GM12878 (cell line): ENCODE results near the gene IL22RA2. TPM values are rescaled to one million over a fixed set of nuclear protein-coding genes. Genes with fewer than 3 reads are reported as not detected.

Experiments used
- ATAC-seq: fragments of 200-7000 bp; cut with Tn5 transposase; 3 replicates; pipeline ENCODE4 v1.9.1; 2020; ENCODE audit warnings: mild to moderate bottlenecking, moderate library complexity
- BruUV-seq: library from RNA; stranded (reverse); fragments of 400-500 nt; replicated peaks from 2 replicates; lab custom pipeline; 2021; lab: Mats Ljungman, UMichigan
- CTCF ChIA-PET: fragments of 300-600 bp; sonication (Branson Sonifier 250); formaldehyde crosslinking; extraction: SDS; loops from one replicate; lab custom pipeline; 2021; ENCODE audit warnings: inconsistent platforms; lab: Yijun Ruan, JAX
- POLR2A ChIA-PET: fragments of 350-600 bp; formaldehyde crosslinking; extraction: SDS; loops from one replicate; lab custom pipeline; 2021; ENCODE audit warnings: inconsistent platforms; lab: Charles Lee
- RAD21 ChIA-PET: fragments of 300-600 bp; sonication (Branson Sonifier 250); formaldehyde crosslinking; loops from one replicate; lab custom pipeline; 2023; ENCODE audit warnings: antibody characterized with exemption; ENCODE audit not compliant: unreplicated experiment; lab: Charles Lee
- SMC1A ChIA-PET: fragments of 300-600 bp; sonication (Branson Sonifier 250); formaldehyde crosslinking; loops from one replicate; lab custom pipeline; 2023; ENCODE audit not compliant: unreplicated experiment, uncharacterized antibody; lab: Charles Lee
- DNase-seq: peaks from one replicate; pipeline ENCODE4 v3.0.0-alpha.2; 2011; ENCODE audit warnings: low read depth, low spot score
- FAIRE-seq: peaks from 3 replicates; lab custom pipeline; 2011; peaks lifted over from hg19 to GRCh38; lab: Jason Lieb, UNC
- H2AFZ ChIP-seq: 2 replicates; pipeline ENCODE4 v1.6.0; 2011; ENCODE audit warnings: low read depth, low read length, control low read depth; ENCODE audit not compliant: control insufficient read depth
- H3K27ac ChIP-seq: 2 replicates; pipeline ENCODE4 v1.5.1; 2011; ENCODE audit warnings: control low read depth; ENCODE audit not compliant: control insufficient read depth, insufficient read depth
- H3K27me3 ChIP-seq, 2 experiments: replicated peaks in 1 of 2; 2 replicates each; pipeline versions ENCODE4 v1.6.0 to v1.6.1; 2011; ENCODE audit warnings: low read length in 1 of 2; ENCODE audit not compliant: control insufficient read depth in 2 of 2, insufficient read depth in 2 of 2
- H3K36me3 ChIP-seq, 2 experiments: 2 replicates each; pipeline ENCODE4 v1.5.1; 2011; ENCODE audit warnings: low read length in 1 of 2; ENCODE audit not compliant: control insufficient read depth in 2 of 2, insufficient read depth in 2 of 2
- H3K4me1 ChIP-seq: 2 replicates; pipeline ENCODE4 v1.6.1; 2011; ENCODE audit warnings: mild to moderate bottlenecking, low read length, moderate library complexity, mixed read lengths; ENCODE audit not compliant: control insufficient read depth, insufficient read depth
- H3K4me2 ChIP-seq: 2 replicates; pipeline ENCODE4 v1.6.0; 2011; ENCODE audit warnings: control low read depth; ENCODE audit not compliant: control insufficient read depth, insufficient read depth
- H3K4me3 ChIP-seq: fragments of 200-600 bp; sonication (generic); 2 replicates; pipeline ENCODE4 v1.5.1; 2016
- H3K79me2 ChIP-seq: 2 replicates; pipeline ENCODE4 v1.6.0; 2011; ENCODE audit warnings: low read length; ENCODE audit not compliant: control insufficient read depth, insufficient read depth
- H3K9ac ChIP-seq: 2 replicates; pipeline ENCODE4 v1.8.0; 2011; ENCODE audit warnings: low read length, control low read depth, mixed read lengths; ENCODE audit not compliant: control insufficient read depth, insufficient read depth
- H3K9me3 ChIP-seq: replicated peaks from 3 replicates; pipeline ENCODE4 v1.5.1; 2011; ENCODE audit warnings: mild to moderate bottlenecking, low read length; ENCODE audit not compliant: control insufficient read depth, insufficient read depth
- H4K20me1 ChIP-seq: 2 replicates; pipeline ENCODE4 v1.6.0; 2011; ENCODE audit not compliant: control insufficient read depth, insufficient read depth
- GABPA ChIP-seq: IDR thresholded peaks from 2 replicates; pipeline ENCODE4 v1.6.1; 2014; ENCODE audit warnings: antibody characterized with exemption, low read depth, mild to moderate bottlenecking, inconsistent platforms
- MTA2 ChIP-seq: fragments of 450-650 bp; IDR thresholded peaks from 2 replicates; pipeline ENCODE4 v1.6.1; 2016; ENCODE audit warnings: low read depth, mild to moderate bottlenecking, moderate library complexity
- NR2C2 ChIP-seq: IDR thresholded peaks from 2 replicates; pipeline ENCODE4 v1.6.1; 2011; ENCODE audit warnings: borderline replicate concordance, low read depth; ENCODE audit not compliant: control insufficient read depth, insufficient read length
- NR2F1 ChIP-seq: fragments of 450-650 bp; conservative IDR thresholded peaks from 2 replicates; pipeline ENCODE4 v1.6.1; 2017; ENCODE audit warnings: mild to moderate bottlenecking
- POLR2A ChIP-seq: IDR thresholded peaks from 2 replicates; pipeline ENCODE4 v1.6.1; 2011; ENCODE audit warnings: low read depth, mild to moderate bottlenecking, low read length
- RAD51 ChIP-seq: fragments of 450-650 bp; IDR thresholded peaks from 2 replicates; pipeline ENCODE4 v1.6.1; 2016; ENCODE audit warnings: moderate library complexity, mild to moderate bottlenecking, inconsistent platforms
- TARDBP ChIP-seq: IDR thresholded peaks from 2 replicates; pipeline ENCODE4 v1.6.1; 2016; ENCODE audit warnings: borderline replicate concordance
- ZNF24 ChIP-seq: fragments of 450-650 bp; IDR thresholded peaks from 2 replicates; pipeline ENCODE4 v1.6.1; 2017; ENCODE audit warnings: antibody characterized with exemption, mild to moderate bottlenecking
- ZSCAN29 ChIP-seq: fragments of 450-650 bp; IDR thresholded peaks from 2 replicates; pipeline ENCODE4 v1.6.1; 2017; ENCODE audit warnings: mild to moderate bottlenecking, moderate library complexity
- WGBS: methylation state at CpG from one replicate; pipeline ENCODE4 v1.1.6; 2016; ENCODE audit warnings: low lambda C conversion rate; ENCODE audit not compliant: insufficient replicate concordance, insufficient coverage; ENCODE audit errors: missing lambda C conversion rate; 5-methylcytosine and 5-hydroxymethylcytosine counted together
- in situ Hi-C: fragments of 300-500 bp; cut with MboI; formaldehyde crosslinking; loops from 9 replicates; pipeline ENCODE4 v1.14.3; 2018; ENCODE audit warnings: mixed read lengths
- intact Hi-C: fragments of 100-400 bp; cut with micrococcal nuclease; formaldehyde crosslinking; loops from one replicate; pipeline ENCODE4 v1.14.2; 2022; ENCODE audit not compliant: unreplicated experiment
- polyA plus RNA-seq, 11 experiments: library from polyadenylated mRNA; depleted of rRNA in 4 of 11; unstranded in 6 of 11; stranded (reverse) in 5 of 11; fragments of >200 nt; fragmentation: Nextera tagmentation in 4 of 11; fragmentation: Illumina TruSeq in 1 of 11; extraction: Ambion mirVana in 4 of 11; extraction: Trizol in 1 of 11; gene quantifications; 1 replicate in 1 of 11; 2 replicates in 10 of 11; pipeline versions ENCODE4 v1.2.1 to v1.2.3, GENCODE V29; 2011 to 2016; ENCODE audit warnings: inconsistent platforms in 2 of 11, missing spikeins in 2 of 11, low read depth in 1 of 11
- total RNA-seq, 4 experiments: library from RNA; depleted of rRNA in 3 of 4; stranded (reverse); fragments of >200 nt in 3 of 4; fragmentation: Illumina TruSeq in 1 of 4; extraction: Trizol in 1 of 4; gene quantifications; 2 replicates each; pipeline versions ENCODE4 v1.2.1 to v1.2.3, GENCODE V29; 2013 to 2021
- TF ChIP-seq, protein P1 (sequence below): IDR thresholded peaks from 2 replicates; pipeline ENCODE4 v1.6.1; 2012; ENCODE audit warnings: low read length, inconsistent platforms
- TF ChIP-seq, protein P2 (sequence below): IDR thresholded peaks from 2 replicates; pipeline ENCODE4 v1.6.1; 2011; ENCODE audit warnings: low read depth, mild to moderate bottlenecking, low read length, moderate library complexity, borderline replicate concordance; ENCODE audit errors: extremely low read depth
- TF ChIP-seq, protein P3 (sequence below): IDR thresholded peaks from 2 replicates; pipeline ENCODE4 v1.6.1; 2011; ENCODE audit warnings: mild to moderate bottlenecking, low read depth, low read length, moderate library complexity; ENCODE audit not compliant: insufficient replicate concordance
- TF ChIP-seq, protein P4 (sequence below): fragments of 450-650 bp; IDR thresholded peaks from 2 replicates; pipeline ENCODE4 v1.6.1; 2017; ENCODE audit warnings: low read depth, mild to moderate bottlenecking, moderate library complexity
- TF ChIP-seq, protein P5 (sequence below): fragments of 450-650 bp; formaldehyde crosslinking; IDR thresholded peaks from 2 replicates; pipeline ENCODE4 v1.4.0; 2020; ENCODE audit warnings: mild to moderate bottlenecking, moderate library complexity

IL22RA2 gene
- total and polyA plus RNA-seq, 10 of the 15 experiments (the other 5 are each of a cell fraction or from before 2014, with no cell fraction given) = 0.05 to 0.22 (median 0.09) TPM; not detected in 3

DNA sequence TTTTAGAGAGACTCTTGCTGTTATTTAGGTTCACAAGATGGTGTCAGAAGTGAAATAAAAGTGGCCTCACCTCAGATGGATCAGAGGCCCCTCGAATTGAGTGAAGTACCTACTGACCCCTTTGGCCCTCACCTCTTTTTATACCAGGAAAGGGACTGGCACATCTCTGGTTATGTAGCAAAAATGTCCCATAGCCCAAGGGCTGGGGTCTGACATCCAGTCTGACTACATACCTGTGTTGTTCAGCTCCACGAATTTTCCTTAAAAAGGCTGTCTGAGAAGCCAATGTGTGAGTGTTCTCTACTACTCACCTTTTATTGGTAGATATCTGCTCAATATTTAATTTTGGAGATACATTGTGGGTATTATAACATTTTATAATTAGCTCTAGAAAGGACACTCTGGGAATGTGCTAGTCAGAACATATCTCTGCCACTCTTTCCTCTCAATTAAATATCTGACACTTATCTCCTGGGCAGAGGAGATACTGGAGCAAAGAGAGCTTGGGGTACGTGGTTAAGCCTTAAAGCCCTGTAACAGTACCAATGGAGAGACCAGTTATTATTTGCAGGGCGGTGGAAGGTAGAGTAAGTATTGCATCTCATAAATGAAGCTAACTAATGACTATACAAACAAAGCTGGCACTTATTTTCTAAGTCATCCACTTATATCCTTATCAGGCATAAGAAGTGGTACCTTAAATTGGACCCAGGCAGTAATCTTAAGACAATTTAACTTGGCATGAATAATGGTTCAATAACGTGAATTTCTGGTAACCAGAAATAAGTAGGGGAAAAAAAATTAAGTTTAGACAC lies 20.0 kb upstream of the IL22RA2 start (continued):
- TF ChIP-seq NR2C2 (no peak), ZSCAN29 (no peak), TARDBP (no peak), MTA2 (no peak), ZNF24 (no peak)

DNA sequence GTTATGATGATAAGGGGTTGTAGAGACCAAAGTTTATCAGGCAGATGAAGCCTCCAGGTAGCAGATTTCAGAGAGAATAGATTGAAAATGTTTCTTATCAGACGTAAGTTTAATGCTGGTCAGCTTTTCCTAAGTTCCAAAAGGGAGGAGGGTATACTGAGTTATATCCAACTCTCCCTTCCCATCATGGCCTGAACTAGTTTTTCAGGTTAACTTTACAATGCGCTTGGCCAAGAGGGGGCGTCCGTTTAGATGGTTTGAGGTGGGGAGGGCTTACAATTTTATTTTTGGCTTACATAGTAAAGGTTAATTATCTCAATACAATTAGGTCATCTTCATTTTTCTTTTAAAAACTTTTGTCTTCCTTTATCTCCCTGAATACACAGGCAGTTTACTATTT lies 19.4 kb upstream of the IL22RA2 start:
- 97% methylated on average over 4 of the region's 4 CpGs for WGBS
- H3K27me3 ChIP-seq = no peaks in the 10 kb centered on the region
- no peak for DNase-seq
- no peak overlapping the region for H3K27ac ChIP-seq
- in situ Hi-C loops = no loop called here
- H3K9ac ChIP-seq = no peak overlapping the region
- no TSS peak for BruUV-seq
- RAD21 ChIA-PET = no interaction called here
- H2AFZ ChIP-seq = no peak overlapping the region
- POLR2A ChIA-PET = interaction anchor here (1.1 kb wide), 1 partner anchor 20 kb away, joined by 3 read pairs; no protein-coding TSS in a partner anchor
- FAIRE-seq = no peak
- SMC1A ChIA-PET = interaction anchor here (0.7 to 2.5 kb wide), 6 partner anchors 16 to 104 kb away, joined by 3 to 6 read pairs (median 4); partner anchors contain the start of gene IL22RA2
- no peak overlapping the region for H3K4me3 ChIP-seq
- intact Hi-C loops = no loop called here
- no peaks in the 10 kb centered on the region for H4K20me1 ChIP-seq
- H3K79me2 ChIP-seq = no peaks in the 10 kb centered on the region
- peaks cover 0 to 4% of the 10 kb centered on the region in 2 experiments; a peak in 2 of 4 replicates for H3K36me3 ChIP-seq
- no peak overlapping the region for H3K4me2 ChIP-seq
- peaks cover 13% of the 10 kb centered on the region; the same call in 1 of the 2 replicates for H3K4me1 ChIP-seq
- peaks cover 2% of the 10 kb centered on the region for H3K9me3 ChIP-seq
- CTCF ChIA-PET = no interaction called here
- ATAC-seq = no peak
- TF ChIP-seq, protein P1, sequence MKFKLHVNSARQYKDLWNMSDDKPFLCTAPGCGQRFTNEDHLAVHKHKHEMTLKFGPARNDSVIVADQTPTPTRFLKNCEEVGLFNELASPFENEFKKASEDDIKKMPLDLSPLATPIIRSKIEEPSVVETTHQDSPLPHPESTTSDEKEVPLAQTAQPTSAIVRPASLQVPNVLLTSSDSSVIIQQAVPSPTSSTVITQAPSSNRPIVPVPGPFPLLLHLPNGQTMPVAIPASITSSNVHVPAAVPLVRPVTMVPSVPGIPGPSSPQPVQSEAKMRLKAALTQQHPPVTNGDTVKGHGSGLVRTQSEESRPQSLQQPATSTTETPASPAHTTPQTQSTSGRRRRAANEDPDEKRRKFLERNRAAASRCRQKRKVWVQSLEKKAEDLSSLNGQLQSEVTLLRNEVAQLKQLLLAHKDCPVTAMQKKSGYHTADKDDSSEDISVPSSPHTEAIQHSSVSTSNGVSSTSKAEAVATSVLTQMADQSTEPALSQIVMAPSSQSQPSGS = no peak
- TF ChIP-seq, protein P2, sequence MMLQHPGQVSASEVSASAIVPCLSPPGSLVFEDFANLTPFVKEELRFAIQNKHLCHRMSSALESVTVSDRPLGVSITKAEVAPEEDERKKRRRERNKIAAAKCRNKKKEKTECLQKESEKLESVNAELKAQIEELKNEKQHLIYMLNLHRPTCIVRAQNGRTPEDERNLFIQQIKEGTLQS = no peak
- TF ChIP-seq, protein P3, sequence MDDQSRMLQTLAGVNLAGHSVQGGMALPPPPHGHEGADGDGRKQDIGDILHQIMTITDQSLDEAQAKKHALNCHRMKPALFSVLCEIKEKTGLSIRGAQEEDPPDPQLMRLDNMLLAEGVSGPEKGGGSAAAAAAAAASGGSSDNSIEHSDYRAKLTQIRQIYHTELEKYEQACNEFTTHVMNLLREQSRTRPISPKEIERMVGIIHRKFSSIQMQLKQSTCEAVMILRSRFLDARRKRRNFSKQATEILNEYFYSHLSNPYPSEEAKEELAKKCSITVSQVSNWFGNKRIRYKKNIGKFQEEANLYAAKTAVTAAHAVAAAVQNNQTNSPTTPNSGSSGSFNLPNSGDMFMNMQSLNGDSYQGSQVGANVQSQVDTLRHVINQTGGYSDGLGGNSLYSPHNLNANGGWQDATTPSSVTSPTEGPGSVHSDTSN = no peak
- TF ChIP-seq, protein P4, sequence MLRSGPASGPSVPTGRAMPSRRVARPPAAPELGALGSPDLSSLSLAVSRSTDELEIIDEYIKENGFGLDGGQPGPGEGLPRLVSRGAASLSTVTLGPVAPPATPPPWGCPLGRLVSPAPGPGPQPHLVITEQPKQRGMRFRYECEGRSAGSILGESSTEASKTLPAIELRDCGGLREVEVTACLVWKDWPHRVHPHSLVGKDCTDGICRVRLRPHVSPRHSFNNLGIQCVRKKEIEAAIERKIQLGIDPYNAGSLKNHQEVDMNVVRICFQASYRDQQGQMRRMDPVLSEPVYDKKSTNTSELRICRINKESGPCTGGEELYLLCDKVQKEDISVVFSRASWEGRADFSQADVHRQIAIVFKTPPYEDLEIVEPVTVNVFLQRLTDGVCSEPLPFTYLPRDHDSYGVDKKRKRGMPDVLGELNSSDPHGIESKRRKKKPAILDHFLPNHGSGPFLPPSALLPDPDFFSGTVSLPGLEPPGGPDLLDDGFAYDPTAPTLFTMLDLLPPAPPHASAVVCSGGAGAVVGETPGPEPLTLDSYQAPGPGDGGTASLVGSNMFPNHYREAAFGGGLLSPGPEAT = no peak
- TF ChIP-seq NR2F1 = no peak
- TF ChIP-seq, protein P5, sequence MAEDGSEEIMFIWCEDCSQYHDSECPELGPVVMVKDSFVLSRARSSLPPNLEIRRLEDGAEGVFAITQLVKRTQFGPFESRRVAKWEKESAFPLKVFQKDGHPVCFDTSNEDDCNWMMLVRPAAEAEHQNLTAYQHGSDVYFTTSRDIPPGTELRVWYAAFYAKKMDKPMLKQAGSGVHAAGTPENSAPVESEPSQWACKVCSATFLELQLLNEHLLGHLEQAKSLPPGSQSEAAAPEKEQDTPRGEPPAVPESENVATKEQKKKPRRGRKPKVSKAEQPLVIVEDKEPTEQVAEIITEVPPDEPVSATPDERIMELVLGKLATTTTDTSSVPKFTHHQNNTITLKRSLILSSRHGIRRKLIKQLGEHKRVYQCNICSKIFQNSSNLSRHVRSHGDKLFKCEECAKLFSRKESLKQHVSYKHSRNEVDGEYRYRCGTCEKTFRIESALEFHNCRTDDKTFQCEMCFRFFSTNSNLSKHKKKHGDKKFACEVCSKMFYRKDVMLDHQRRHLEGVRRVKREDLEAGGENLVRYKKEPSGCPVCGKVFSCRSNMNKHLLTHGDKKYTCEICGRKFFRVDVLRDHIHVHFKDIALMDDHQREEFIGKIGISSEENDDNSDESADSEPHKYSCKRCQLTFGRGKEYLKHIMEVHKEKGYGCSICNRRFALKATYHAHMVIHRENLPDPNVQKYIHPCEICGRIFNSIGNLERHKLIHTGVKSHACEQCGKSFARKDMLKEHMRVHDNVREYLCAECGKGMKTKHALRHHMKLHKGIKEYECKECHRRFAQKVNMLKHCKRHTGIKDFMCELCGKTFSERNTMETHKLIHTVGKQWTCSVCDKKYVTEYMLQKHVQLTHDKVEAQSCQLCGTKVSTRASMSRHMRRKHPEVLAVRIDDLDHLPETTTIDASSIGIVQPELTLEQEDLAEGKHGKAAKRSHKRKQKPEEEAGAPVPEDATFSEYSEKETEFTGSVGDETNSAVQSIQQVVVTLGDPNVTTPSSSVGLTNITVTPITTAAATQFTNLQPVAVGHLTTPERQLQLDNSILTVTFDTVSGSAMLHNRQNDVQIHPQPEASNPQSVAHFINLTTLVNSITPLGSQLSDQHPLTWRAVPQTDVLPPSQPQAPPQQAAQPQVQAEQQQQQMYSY (CRISPR knock-in tag) = no peak
- no peak for TF ChIP-seq MTA2
- TF ChIP-seq GABPA = no peak
- TF ChIP-seq POLR2A = no peak
- TF ChIP-seq RAD51 = no peak
